HT-29 (cell line): Measurements from ENCODE around the gene MRAP2. TPM values are rescaled to one million over a fixed set of nuclear protein-coding genes. Genes with fewer than 3 reads are reported as not detected.
"Not testable (repeated sequence)": the region's sequence is repeated elsewhere in the genome, so short reads cannot be mapped to it uniquely, and the experiment has no call there.

Experiments
- DNase-seq: peaks from one replicate; pipeline ENCODE4 v3.0.0-alpha.2; 2015; ENCODE audit warnings: low spot score
- total RNA-seq: library from RNA; depleted of rRNA; stranded (reverse); fragments of >200 nt; shearing (Covaris generic); gene quantifications from 2 replicates; pipeline ENCODE4 v1.2.3, GENCODE V29; 2014; rRNA removed

Gene MRAP2
- total RNA-seq, 1 experiment from 2014 or later = 10.5 TPM

DNA sequence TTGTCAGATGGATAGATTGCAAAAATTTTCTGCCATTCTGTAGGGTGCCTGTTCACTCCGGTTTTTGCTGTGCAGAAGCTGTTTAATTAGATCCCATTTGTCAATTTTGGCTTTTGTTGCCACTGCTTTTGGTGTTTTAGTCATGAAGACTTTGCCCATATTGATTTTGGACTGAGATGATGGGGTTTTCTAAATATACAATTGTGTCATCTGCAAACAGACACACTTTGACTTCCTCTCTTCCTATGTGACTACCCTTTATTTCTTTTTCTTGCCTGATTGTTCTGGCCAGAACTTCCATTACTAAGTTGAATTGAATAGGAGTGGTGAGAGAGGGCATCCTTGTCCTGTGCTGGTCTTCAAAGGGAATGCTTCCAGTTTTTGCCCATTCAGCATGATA, 96.0 kb downstream of the MRAP2 start:
- not testable (repeated sequence) for DNase-seq

DNA sequence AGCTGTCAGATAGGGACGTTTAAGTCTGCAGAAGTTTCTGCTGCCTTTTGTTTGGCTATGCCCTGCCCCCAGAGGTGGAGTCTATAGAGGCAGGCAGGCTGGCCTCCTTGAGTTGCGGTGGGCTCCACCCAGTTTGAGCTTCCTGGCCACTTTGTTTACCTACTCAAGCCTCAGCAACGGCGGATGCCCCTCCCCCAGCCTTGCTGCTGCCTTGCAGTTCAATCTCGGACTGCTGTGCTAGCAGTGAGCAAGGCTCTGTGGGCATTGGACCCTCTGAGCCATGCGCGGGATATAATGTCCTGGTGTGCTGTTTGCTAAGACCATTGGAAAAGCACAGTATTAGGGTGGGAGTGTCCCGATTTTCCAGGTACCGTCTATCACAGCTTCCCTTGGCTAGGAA, 99.8 kb downstream of the MRAP2 start:
- not testable (repeated sequence) for DNase-seq

DNA sequence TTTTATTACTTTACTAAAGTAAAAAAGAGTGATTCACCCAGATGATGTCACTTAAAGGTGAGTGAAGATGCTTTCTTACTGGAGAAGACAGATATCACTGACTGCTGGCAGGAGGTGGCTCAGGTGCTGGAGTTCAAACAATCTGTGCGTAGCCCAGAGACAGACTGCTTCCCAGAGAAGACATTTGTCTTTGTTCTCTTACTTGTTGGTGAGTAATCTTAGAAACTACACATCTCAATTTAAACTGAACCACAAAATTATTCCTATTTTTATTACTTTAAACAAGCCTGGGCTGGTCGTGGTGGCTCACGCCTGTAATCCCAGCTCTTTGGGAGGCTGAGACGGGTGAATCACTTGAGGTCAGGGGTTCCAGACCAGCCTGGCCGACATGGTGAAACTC, 101.7 kb downstream of the MRAP2 start:
- DNase-seq = no peak

DNA sequence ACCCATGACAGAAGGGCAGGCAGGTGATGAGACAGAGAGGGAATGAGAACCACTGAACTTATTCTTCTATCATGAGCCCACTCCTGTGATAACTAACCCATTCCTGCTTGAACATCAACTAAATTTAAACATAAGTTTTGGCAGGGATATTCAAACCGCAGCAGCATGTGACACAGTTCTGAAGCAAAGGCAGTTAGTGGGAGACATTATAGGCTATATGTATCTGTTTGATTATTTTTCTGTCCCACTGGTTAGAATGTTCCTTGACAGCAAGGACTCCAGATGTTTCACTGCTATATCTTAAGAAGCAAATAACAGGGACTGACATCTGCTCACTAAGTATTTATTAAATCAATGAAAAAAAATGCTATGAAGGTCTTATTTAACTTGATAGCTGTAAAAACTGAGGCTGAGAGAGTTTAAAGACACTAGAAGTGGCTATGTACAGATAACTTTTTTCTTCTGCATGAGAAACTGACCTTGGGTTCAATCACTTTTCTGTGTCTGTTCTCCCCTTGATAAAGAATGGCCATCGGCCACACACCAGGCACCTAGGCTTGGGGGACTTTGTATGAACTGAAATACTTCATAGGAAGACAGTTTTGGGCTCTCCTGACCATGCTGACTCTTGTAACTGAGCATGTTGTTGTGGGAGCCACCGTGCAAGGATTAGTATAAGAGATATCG, 102.9 kb downstream of the MRAP2 start:
- DNase-seq = no peak

DNA sequence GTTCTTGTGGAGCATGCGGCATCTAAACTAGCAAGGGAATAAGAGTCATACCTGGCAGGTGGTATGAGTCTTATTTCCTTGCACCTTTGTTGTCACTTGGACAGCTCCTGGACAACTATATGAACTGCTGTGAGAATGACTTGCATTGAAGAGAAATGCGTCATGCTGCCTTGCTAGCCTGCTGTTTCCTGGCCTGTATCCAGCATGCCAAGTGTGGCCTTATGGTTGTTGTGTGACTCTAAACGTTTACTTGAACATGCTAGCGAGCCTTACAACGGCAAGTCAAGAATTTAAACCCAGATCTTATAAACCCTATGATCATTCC, 103.4 kb downstream of the MRAP2 start:
- DNase-seq = no peak

DNA sequence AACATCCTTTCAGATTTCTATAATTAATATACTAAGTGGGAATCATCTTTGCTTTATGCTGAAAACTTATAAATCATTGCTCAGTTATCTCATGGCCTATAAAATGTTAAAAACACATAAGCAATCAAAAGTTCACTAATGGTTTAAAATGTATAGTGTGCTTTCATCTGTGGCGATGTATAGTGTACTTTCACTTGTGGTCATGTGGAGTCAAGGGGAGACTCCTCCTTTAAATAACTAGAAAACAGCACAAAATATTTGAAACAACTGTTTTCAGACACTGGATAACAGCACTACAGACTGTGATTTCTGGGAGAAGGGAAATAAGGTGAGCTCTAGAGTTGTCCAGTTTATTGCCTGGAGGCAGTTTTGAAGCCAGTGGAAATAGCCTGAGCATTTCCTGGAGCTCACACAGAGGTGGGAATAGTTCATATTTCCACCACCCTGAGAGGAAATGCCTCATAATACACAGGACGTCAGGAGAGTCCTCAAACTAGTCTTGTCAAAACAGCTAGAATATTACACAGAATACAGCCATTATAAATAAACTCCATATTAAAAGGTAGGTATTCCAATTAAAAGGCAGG, 104.5 kb downstream of the MRAP2 start:
- DNase-seq = no peak

DNA sequence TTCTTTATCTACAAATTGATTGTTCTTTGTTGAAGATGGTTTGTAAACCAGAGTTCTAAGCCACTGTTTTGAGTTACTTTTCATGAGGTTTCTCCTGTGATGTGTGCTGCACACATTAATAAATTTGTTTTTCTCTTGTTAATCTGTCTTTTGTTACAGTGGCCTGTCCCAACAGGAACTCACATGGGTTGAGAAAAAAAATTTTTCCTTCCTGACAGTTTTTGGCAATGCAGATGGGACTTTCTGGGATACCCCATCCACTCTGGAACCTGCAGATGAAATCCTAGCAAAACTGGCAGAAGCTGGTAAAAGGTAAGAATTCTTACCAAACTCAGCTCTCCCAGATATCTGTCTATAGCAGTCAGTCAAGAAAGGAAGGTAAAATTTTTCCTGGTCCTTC, 105.7 kb downstream of the MRAP2 start:
- DNase-seq = no peak

Other genes with a start within 250 kb of the MRAP2 start
- gene RIPPLY2, start 180.4 kb upstream of the MRAP2 start, total RNA-seq = not detected in 2 replicates
- 5.5 and 7.8 TPM in 2 replicates for gene CYB5R4, start 174.1 kb upstream of the MRAP2 start, total RNA-seq
- 1.3 and 2.2 TPM in 2 replicates for gene CEP162, start 193.9 kb downstream of the MRAP2 start, total RNA-seq